Measurements from ENCODE around the gene PACC1.

- TF ChIP-seq CTCF (IDR thresholded peaks at IDR 0.05), result no peak
- TF ChIP-seq POLR2A (IDR thresholded peaks at IDR 0.05), result no peak
These were observed 18.0 kb downstream of the PACC1 start for GRCh38 chr1:212396638-212397037.
